ENCODE measurements around the gene RHOT1.

DNA sequence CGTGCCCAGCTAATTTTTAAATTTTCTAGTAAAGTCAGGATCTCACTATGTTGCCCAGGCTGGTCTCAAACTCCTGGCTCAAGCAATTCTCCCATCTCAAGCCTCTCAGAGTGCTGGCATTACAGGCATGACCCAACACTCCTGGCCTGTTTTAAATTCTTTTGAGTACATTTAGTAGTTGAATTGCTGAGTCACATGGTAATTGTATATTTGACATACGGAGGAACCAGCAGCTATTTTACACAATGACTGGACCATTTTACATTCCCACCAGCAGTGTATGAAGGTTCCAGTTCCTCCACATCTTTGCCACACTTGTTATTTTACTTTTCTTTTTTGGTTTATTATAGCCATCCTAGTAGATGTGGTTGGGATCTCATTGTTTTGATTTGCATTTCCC, 43.6 kb downstream of the RHOT1 start:
- TF ChIP-seq, protein P1, sequence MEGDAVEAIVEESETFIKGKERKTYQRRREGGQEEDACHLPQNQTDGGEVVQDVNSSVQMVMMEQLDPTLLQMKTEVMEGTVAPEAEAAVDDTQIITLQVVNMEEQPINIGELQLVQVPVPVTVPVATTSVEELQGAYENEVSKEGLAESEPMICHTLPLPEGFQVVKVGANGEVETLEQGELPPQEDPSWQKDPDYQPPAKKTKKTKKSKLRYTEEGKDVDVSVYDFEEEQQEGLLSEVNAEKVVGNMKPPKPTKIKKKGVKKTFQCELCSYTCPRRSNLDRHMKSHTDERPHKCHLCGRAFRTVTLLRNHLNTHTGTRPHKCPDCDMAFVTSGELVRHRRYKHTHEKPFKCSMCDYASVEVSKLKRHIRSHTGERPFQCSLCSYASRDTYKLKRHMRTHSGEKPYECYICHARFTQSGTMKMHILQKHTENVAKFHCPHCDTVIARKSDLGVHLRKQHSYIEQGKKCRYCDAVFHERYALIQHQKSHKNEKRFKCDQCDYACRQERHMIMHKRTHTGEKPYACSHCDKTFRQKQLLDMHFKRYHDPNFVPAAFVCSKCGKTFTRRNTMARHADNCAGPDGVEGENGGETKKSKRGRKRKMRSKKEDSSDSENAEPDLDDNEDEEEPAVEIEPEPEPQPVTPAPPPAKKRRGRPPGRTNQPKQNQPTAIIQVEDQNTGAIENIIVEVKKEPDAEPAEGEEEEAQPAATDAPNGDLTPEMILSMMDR (IDR thresholded peaks at IDR 0.05; ENCODE audit: extremely low read depth in 1 of 2, insufficient read depth in 1 of 2, low read depth in 1 of 2, low read length in 2 of 2) = no peak
- TF ChIP-seq POLR2A (IDR thresholded peaks at IDR 0.05; ENCODE audit: low read depth, low read length) = no peak
- no peak for TF ChIP-seq MYC (IDR thresholded peaks at IDR 0.05; ENCODE audit: low read depth, low read length)
- no peak for TF ChIP-seq POLR2AphosphoS5 (IDR thresholded peaks at IDR 0.05; ENCODE audit: insufficient read depth, low read depth, low read length)

Measured in endothelial cell of umbilical vein (primary cell).